Vagina (tissue), 2 donors: Measurements from ENCODE around the gene GFPT1. TPM values are rescaled to one million over a fixed set of nuclear protein-coding genes. Genes with fewer than 3 reads are reported as not detected.

Experiments used
- DNase-seq, 2 donors: peaks; one replicate each; pipeline ENCODE4 v3.0.0-alpha.2; 2017; ENCODE audit errors: extremely low spot score in 2 of 2
- H3K27ac ChIP-seq: fragments of 200-600 bp; sonication (generic); one replicate; pipeline ENCODE4 v1.5.1; 2019
- H3K27me3 ChIP-seq: fragments of 200-600 bp; sonication (generic); one replicate; pipeline ENCODE4 v1.5.1; 2019
- H3K36me3 ChIP-seq, 2 donors: fragments of 200-600 bp; sonication (generic); one replicate each; pipeline ENCODE4 v1.5.1; 2017 to 2019
- H3K4me1 ChIP-seq: fragments of 200-600 bp; sonication (generic); one replicate; pipeline ENCODE4 v1.5.1; 2019
- H3K4me3 ChIP-seq, 2 donors: fragments of 200-600 bp; sonication (generic); 1 replicate in 1 of 2; 2 replicates in 1 of 2; pipeline ENCODE4 v1.5.1; 2016 to 2019
- H3K9me3 ChIP-seq: fragments of 200-600 bp; sonication (generic); one replicate; pipeline ENCODE4 v1.5.1; 2019
- POLR2A ChIP-seq, 2 donors: fragments of 450-650 bp; IDR thresholded peaks; one replicate each; pipeline ENCODE4 v1.6.1; 2017; ENCODE audit warnings: antibody characterized with exemption in 2 of 2, mild to moderate bottlenecking in 2 of 2, moderate library complexity in 2 of 2
- POLR2AphosphoS5 ChIP-seq, 2 donors: sonication (generic); formaldehyde crosslinking; IDR thresholded peaks; one replicate each; pipeline ENCODE4 v1.9.0; 2017; ENCODE audit warnings: antibody characterized with exemption in 2 of 2, mild to moderate bottlenecking in 2 of 2, low read depth in 1 of 2; ENCODE audit not compliant: insufficient read depth in 1 of 2
- intact Hi-C: fragments of 100-400 bp; cut with DNase I; formaldehyde crosslinking; loops from one replicate; pipeline ENCODE4 v1.15.1; 2023
- total RNA-seq: library from RNA; depleted of rRNA; stranded (reverse); fragments of >200 nt; gene quantifications from one replicate; pipeline ENCODE4 v1.2.3, GENCODE V29; 2016
- TF ChIP-seq, protein P1 (sequence below), 3 experiments: fragments of 450-650 bp in 2 of 3; fragments of 200-600 bp in 1 of 3; sonication (generic) in 1 of 3; IDR thresholded peaks; one replicate each; pipeline ENCODE4 v1.5.1; 2017 to 2019; ENCODE audit warnings: antibody characterized with exemption in 3 of 3, mild to moderate bottlenecking in 2 of 3, moderate library complexity in 2 of 3

The GFPT1 gene
- total RNA-seq, 1 donor from 2014 or later: 17.9 TPM

DNA sequence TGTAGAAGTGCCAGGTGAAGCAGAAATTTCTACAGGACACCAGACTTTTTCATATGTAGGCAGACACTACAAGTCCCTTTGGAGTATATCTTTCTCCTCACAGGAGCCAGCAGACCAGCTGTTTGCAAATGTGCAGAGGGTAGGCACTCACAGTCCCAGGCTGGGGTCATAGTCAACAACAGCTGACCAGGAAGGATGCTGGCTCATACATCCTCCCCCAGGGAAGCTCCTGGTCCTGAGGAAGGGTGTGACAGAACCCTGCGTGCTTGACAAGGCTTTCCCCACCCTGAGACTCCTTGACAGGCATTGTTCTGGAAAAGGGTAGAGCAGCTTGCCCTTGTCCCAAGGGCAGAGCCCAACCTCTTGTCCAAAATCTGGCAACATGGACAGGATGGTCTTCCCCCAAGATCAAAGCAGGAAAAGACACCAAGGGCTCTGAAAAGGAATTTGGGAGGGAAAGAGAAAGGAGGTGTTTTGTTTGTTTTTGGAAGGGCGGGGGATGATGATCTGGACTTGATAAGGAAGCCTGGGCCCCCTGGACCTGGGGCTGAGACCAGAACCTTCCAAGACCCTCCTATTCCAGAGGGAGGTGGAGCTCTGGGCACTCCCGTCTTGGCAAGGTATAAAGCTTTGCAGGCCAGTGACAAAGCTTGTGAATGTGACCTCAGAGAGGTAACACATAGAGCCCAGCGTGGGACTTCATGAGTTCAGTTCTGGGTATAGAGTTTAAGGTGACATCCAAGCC is 87.1 kb downstream of the GFPT1 start:
- intact Hi-C loops: no loop called here
- TF ChIP-seq, protein P1, sequence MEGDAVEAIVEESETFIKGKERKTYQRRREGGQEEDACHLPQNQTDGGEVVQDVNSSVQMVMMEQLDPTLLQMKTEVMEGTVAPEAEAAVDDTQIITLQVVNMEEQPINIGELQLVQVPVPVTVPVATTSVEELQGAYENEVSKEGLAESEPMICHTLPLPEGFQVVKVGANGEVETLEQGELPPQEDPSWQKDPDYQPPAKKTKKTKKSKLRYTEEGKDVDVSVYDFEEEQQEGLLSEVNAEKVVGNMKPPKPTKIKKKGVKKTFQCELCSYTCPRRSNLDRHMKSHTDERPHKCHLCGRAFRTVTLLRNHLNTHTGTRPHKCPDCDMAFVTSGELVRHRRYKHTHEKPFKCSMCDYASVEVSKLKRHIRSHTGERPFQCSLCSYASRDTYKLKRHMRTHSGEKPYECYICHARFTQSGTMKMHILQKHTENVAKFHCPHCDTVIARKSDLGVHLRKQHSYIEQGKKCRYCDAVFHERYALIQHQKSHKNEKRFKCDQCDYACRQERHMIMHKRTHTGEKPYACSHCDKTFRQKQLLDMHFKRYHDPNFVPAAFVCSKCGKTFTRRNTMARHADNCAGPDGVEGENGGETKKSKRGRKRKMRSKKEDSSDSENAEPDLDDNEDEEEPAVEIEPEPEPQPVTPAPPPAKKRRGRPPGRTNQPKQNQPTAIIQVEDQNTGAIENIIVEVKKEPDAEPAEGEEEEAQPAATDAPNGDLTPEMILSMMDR (IDR thresholded peaks at IDR 0.05): no peak
- TF ChIP-seq POLR2AphosphoS5 (IDR thresholded peaks at IDR 0.05; ENCODE audit: insufficient read depth in 1 of 2, low read depth in 1 of 2): no peak
- TF ChIP-seq POLR2A (IDR thresholded peaks at IDR 0.05): no peak
- no peaks in the 10 kb centered on the region for H3K27me3 ChIP-seq
- H3K4me1 ChIP-seq: peaks cover 9% of the 10 kb centered on the region
- H3K36me3 ChIP-seq: no peaks in the 10 kb centered on the region
- no peak for DNase-seq
- no peaks in the 10 kb centered on the region for H3K9me3 ChIP-seq
- H3K4me3 ChIP-seq: no peak overlapping the region
- no peak overlapping the region for H3K27ac ChIP-seq

DNA sequence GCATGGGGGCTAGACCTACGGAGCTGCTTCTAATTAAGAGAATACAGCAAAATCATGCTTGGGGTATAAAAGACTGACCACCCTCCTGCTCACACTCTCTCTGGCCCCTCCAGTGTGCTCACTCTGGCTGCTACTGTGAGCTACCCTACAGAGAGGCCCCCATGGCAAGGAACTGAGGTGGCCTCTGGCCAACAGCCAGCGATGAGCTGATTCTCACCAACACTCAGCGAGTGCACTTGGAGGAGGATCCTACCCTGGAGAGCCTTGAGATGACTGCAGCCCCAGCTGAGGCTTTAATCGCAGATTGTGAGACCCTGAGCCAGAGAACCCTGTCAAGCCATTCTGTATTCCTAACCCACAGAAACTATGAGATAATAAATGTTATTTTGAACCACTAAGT is 88.2 kb downstream of the GFPT1 start:
- Histone ChIP-seq H3K4me3 (no peak overlapping the region), H3K27ac (no peak overlapping the region), H3K9me3 (no peaks in the 10 kb centered on the region), H3K36me3 (no peaks in the 10 kb centered on the region), H3K27me3 (no peaks in the 10 kb centered on the region), H3K4me1 (peaks cover 9% of the 10 kb centered on the region)
- no peak for TF ChIP-seq POLR2AphosphoS5 (IDR thresholded peaks at IDR 0.05; ENCODE audit: insufficient read depth in 1 of 2, low read depth in 1 of 2)
- TF ChIP-seq, protein P1 (IDR thresholded peaks at IDR 0.05): no peak
- no peak for TF ChIP-seq POLR2A (IDR thresholded peaks at IDR 0.05)
- DNase-seq: no peak
- intact Hi-C loops: no loop called here

DNA sequence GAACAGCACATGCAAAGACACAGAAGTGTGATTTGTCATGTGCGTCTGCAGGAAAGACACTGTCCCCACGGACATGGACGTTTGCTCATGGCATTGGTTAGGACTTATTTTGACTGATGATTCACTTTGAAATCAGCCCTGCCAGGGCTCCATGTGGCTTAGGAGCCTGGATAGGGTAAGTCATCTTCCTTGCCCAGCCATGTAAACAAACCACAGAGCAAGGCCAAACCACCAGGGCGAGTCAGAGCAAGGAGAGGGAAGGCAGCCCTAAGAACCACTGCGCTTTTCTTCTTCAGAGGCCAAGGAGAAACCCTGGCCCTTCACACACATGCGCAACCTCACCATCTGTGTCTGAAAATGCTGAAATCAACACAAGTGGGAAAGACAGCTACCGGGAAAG is 88.8 kb downstream of the GFPT1 start:
- no peaks in the 10 kb centered on the region for H3K36me3 ChIP-seq
- H3K27me3 ChIP-seq: no peaks in the 10 kb centered on the region
- H3K9me3 ChIP-seq: no peaks in the 10 kb centered on the region
- peaks cover 9% of the 10 kb centered on the region for H3K4me1 ChIP-seq
- H3K4me3 ChIP-seq: no peak overlapping the region
- H3K27ac ChIP-seq: no peak overlapping the region
- intact Hi-C loops: no loop called here
- TF ChIP-seq POLR2AphosphoS5 (IDR thresholded peaks at IDR 0.05; ENCODE audit: insufficient read depth in 1 of 2, low read depth in 1 of 2): no peak
- no peak for TF ChIP-seq POLR2A (IDR thresholded peaks at IDR 0.05)
- TF ChIP-seq, protein P1 (IDR thresholded peaks at IDR 0.05): no peak
- DNase-seq: no peak

DNA sequence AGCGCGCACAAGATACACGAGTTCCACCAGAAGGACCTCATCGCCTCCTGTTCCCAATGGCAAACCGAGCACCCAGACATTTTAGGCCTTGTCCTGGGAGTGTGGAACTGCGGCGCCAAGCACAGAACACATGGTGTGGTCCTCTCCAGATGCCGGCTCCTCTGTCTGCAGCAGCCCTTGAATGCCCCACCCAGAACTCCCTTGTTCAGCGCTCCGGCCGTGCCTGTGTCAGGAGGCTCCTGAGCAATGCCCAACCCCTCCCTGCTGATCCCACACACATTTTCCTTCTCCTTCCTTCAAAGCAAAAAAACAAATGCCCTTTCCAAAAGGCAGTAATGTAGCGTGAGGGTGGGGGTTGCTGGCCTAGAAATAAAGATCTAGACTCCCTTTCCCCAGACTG is 89.8 kb downstream of the GFPT1 start:
- Histone ChIP-seq H3K4me1 (peaks cover 9% of the 10 kb centered on the region), H3K4me3 (no peak overlapping the region), H3K27ac (no peak overlapping the region), H3K36me3 (no peaks in the 10 kb centered on the region), H3K9me3 (no peaks in the 10 kb centered on the region), H3K27me3 (no peaks in the 10 kb centered on the region)
- intact Hi-C loops: no loop called here
- no peak for DNase-seq
- TF ChIP-seq, protein P1 (IDR thresholded peaks at IDR 0.05): no peak
- TF ChIP-seq POLR2A (IDR thresholded peaks at IDR 0.05): no peak
- TF ChIP-seq POLR2AphosphoS5 (IDR thresholded peaks at IDR 0.05; ENCODE audit: insufficient read depth in 1 of 2, low read depth in 1 of 2): no peak

DNA sequence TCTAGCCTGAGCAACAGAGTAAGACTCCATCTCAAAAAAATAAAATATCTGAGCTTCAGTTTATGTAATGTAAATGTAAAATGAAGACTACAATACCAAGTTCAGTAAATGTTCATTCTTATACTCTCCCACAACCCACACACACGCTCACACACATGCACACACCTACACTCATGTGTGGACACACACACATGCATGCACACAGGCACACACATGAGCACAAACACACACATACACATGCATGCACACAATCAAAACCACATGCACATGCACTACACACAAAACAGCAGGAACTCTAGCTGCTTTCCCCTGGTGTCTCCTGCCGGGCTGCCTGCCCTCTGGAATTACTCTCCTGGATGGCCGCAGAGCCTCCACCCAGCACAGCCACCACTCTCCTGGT is 90.6 kb downstream of the GFPT1 start:
- DNase-seq: no peak
- Histone ChIP-seq H3K27ac (no peak overlapping the region), H3K9me3 (no peaks in the 10 kb centered on the region), H3K4me3 (no peak overlapping the region), H3K36me3 (no peaks in the 10 kb centered on the region), H3K27me3 (no peaks in the 10 kb centered on the region), H3K4me1 (peaks cover 17% of the 10 kb centered on the region)
- TF ChIP-seq POLR2AphosphoS5 (IDR thresholded peaks at IDR 0.05; ENCODE audit: insufficient read depth in 1 of 2, low read depth in 1 of 2) (no peak), POLR2A (IDR thresholded peaks at IDR 0.05) (no peak)
- TF ChIP-seq, protein P1 (IDR thresholded peaks at IDR 0.05): no peak
- intact Hi-C loops: no loop called here
